ENCODE results near the gene BABAM2. TPM values are rescaled to one million over a fixed set of nuclear protein-coding genes. Genes with fewer than 3 reads are reported as not detected.

Gene BABAM2
- total RNA-seq, 1 experiment from 2014 or later = 40.8 TPM

GRCh38 chr2:28280619-28281018 lies 390.1 kb downstream of the BABAM2 start:
- DNase-seq = no peak
- no peak overlapping the region for H3K9ac ChIP-seq (ENCODE audit: low read length)
- no peaks in the 10 kb centered on the region for H3K27me3 ChIP-seq (ENCODE audit: low read length)
- no peaks in the 10 kb centered on the region for H3K9me3 ChIP-seq (ENCODE audit: low read length)
- H3K36me3 ChIP-seq (ENCODE audit: insufficient read depth, low read length) = no peaks in the 10 kb centered on the region
- H3K79me2 ChIP-seq (ENCODE audit: low read length) = no peaks in the 10 kb centered on the region
- no peak overlapping the region for H3K4me2 ChIP-seq (ENCODE audit: low read depth, low read length, poor library complexity, severe bottlenecking)
- H3K4me1 ChIP-seq (ENCODE audit: low read length) = no peaks in the 10 kb centered on the region
- no peaks in the 10 kb centered on the region for H4K20me1 ChIP-seq (ENCODE audit: insufficient read depth, low read depth, low read length)
- no peak overlapping the region for H3K27ac ChIP-seq (ENCODE audit: low read length)
- H3K4me3 ChIP-seq (ENCODE audit: low read length) = no peak overlapping the region
- no peaks in the 10 kb centered on the region for H3K9me2 ChIP-seq (replicated peaks; ENCODE audit: insufficient read depth, low read length)
- H2AFZ ChIP-seq (ENCODE audit: low read length) = no peak overlapping the region

- Histone ChIP-seq H3K27me3 (ENCODE audit: low read length) (no peaks in the 10 kb centered on the region), H2AFZ (ENCODE audit: low read length) (no peak overlapping the region), H3K9me2 (replicated peaks; ENCODE audit: insufficient read depth, low read length) (no peaks in the 10 kb centered on the region), H3K9ac (ENCODE audit: low read length) (no peak overlapping the region), H3K4me1 (ENCODE audit: low read length) (no peaks in the 10 kb centered on the region), H3K27ac (ENCODE audit: low read length) (no peak overlapping the region), H4K20me1 (ENCODE audit: insufficient read depth, low read depth, low read length) (no peaks in the 10 kb centered on the region), H3K9me3 (ENCODE audit: low read length) (no peaks in the 10 kb centered on the region), H3K79me2 (ENCODE audit: low read length) (no peaks in the 10 kb centered on the region), H3K4me3 (ENCODE audit: low read length) (no peak overlapping the region), H3K4me2 (ENCODE audit: low read depth, low read length, poor library complexity, severe bottlenecking) (no peak overlapping the region), H3K36me3 (ENCODE audit: insufficient read depth, low read length) (no peaks in the 10 kb centered on the region)
- DNase-seq = no peak
Observed at GRCh38 chr2:28281739-28282138, 391.2 kb downstream of the BABAM2 start.

- Histone ChIP-seq H3K9me2 (replicated peaks; ENCODE audit: insufficient read depth, low read length) (no peaks in the 10 kb centered on the region), H3K9me3 (ENCODE audit: low read length) (no peaks in the 10 kb centered on the region), H3K27ac (ENCODE audit: low read length) (no peak overlapping the region), H2AFZ (ENCODE audit: low read length) (no peak overlapping the region), H3K4me1 (ENCODE audit: low read length) (no peaks in the 10 kb centered on the region), H4K20me1 (ENCODE audit: insufficient read depth, low read depth, low read length) (no peaks in the 10 kb centered on the region), H3K79me2 (ENCODE audit: low read length) (no peaks in the 10 kb centered on the region), H3K4me3 (ENCODE audit: low read length) (no peak overlapping the region), H3K27me3 (ENCODE audit: low read length) (no peaks in the 10 kb centered on the region), H3K4me2 (ENCODE audit: low read depth, low read length, poor library complexity, severe bottlenecking) (no peak overlapping the region), H3K9ac (ENCODE audit: low read length) (no peak overlapping the region), H3K36me3 (ENCODE audit: insufficient read depth, low read length) (no peaks in the 10 kb centered on the region)
- no peak for DNase-seq
Observed at GRCh38 chr2:28282248-28282647, 391.7 kb downstream of the BABAM2 start.

GRCh38 chr2:28282861-28283646 lies 392.5 kb downstream of the BABAM2 start:
- no peak for DNase-seq
- Histone ChIP-seq H3K9ac (ENCODE audit: low read length) (no peak overlapping the region), H3K36me3 (ENCODE audit: insufficient read depth, low read length) (no peaks in the 10 kb centered on the region)

DNA sequence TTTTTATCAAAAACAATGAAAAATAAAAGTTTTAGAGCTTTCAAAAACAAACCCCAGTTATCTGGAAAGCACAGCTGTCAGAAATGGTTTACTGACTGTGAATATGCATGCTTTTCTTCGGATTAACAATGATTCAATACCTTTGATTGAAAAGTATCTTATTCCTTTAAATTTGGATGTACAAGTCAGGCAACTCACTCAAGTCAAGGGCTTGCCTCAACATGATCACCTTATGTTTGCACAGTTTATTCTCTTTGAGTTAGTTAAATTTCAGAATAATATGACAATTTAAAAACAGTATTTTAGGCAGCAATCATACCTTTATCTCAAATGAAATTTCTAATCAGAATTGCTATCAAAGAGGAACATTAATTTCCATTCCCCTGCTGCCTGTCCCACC lies 393.3 kb downstream of the BABAM2 start:
- Histone ChIP-seq H3K36me3 (ENCODE audit: insufficient read depth, low read length) (no peaks in the 10 kb centered on the region), H3K4me2 (ENCODE audit: low read depth, low read length, poor library complexity, severe bottlenecking) (no peak overlapping the region), H3K9me3 (ENCODE audit: low read length) (no peaks in the 10 kb centered on the region), H4K20me1 (ENCODE audit: insufficient read depth, low read depth, low read length) (no peaks in the 10 kb centered on the region), H3K79me2 (ENCODE audit: low read length) (no peaks in the 10 kb centered on the region), H2AFZ (ENCODE audit: low read length) (no peak overlapping the region), H3K9ac (ENCODE audit: low read length) (no peak overlapping the region), H3K9me2 (replicated peaks; ENCODE audit: insufficient read depth, low read length) (no peaks in the 10 kb centered on the region), H3K27me3 (ENCODE audit: low read length) (no peaks in the 10 kb centered on the region), H3K27ac (ENCODE audit: low read length) (no peak overlapping the region), H3K4me1 (ENCODE audit: low read length) (no peaks in the 10 kb centered on the region), H3K4me3 (ENCODE audit: low read length) (no peak overlapping the region)
- no peak for DNase-seq

More at GRCh38 chr2:28282861-28283646, 392.5 kb downstream of the BABAM2 start:
- no peaks in the 10 kb centered on the region for H3K27me3 ChIP-seq (ENCODE audit: low read length)
- no peak overlapping the region for H2AFZ ChIP-seq (ENCODE audit: low read length)
- H3K79me2 ChIP-seq (ENCODE audit: low read length) = no peaks in the 10 kb centered on the region
- H3K9me3 ChIP-seq (ENCODE audit: low read length) = no peaks in the 10 kb centered on the region
- H3K27ac ChIP-seq (ENCODE audit: low read length) = no peak overlapping the region
- no peak overlapping the region for H3K4me2 ChIP-seq (ENCODE audit: low read depth, low read length, poor library complexity, severe bottlenecking)
- no peaks in the 10 kb centered on the region for H4K20me1 ChIP-seq (ENCODE audit: insufficient read depth, low read depth, low read length)
- H3K4me1 ChIP-seq (ENCODE audit: low read length) = no peaks in the 10 kb centered on the region
- H3K9me2 ChIP-seq (replicated peaks; ENCODE audit: insufficient read depth, low read length) = no peaks in the 10 kb centered on the region
- no peak overlapping the region for H3K4me3 ChIP-seq (ENCODE audit: low read length)

DNA sequence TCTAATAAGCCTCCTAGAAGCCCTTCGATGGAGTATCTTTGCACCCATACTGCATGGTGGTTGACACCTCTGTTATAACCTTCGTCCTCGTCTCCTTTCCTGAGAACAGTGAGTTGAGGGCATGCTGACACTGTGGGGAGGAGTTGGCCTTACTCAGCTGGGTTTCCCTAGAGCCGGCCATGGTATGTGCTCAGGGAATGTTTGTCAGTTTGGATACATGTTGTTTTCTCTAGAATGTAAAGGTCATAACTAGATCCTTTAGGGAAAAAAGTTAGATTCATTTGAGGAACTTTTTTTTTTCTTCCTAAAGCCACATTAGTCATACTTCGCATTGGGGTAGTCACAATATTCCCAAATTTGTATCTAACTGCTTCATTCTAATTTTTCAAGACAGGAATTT lies 396.1 kb downstream of the BABAM2 start:
- Histone ChIP-seq H4K20me1 (ENCODE audit: insufficient read depth, low read depth, low read length) (no peaks in the 10 kb centered on the region), H3K4me3 (ENCODE audit: low read length) (no peak overlapping the region), H3K79me2 (ENCODE audit: low read length) (no peaks in the 10 kb centered on the region), H3K36me3 (ENCODE audit: insufficient read depth, low read length) (no peaks in the 10 kb centered on the region), H3K9ac (ENCODE audit: low read length) (no peak overlapping the region), H3K27ac (ENCODE audit: low read length) (no peak overlapping the region), H3K9me3 (ENCODE audit: low read length) (no peaks in the 10 kb centered on the region), H3K27me3 (ENCODE audit: low read length) (no peaks in the 10 kb centered on the region), H3K4me2 (ENCODE audit: low read depth, low read length, poor library complexity, severe bottlenecking) (no peak overlapping the region), H3K9me2 (replicated peaks; ENCODE audit: insufficient read depth, low read length) (no peaks in the 10 kb centered on the region), H3K4me1 (ENCODE audit: low read length) (no peaks in the 10 kb centered on the region), H2AFZ (ENCODE audit: low read length) (no peak overlapping the region)
- no peak for DNase-seq

DNA sequence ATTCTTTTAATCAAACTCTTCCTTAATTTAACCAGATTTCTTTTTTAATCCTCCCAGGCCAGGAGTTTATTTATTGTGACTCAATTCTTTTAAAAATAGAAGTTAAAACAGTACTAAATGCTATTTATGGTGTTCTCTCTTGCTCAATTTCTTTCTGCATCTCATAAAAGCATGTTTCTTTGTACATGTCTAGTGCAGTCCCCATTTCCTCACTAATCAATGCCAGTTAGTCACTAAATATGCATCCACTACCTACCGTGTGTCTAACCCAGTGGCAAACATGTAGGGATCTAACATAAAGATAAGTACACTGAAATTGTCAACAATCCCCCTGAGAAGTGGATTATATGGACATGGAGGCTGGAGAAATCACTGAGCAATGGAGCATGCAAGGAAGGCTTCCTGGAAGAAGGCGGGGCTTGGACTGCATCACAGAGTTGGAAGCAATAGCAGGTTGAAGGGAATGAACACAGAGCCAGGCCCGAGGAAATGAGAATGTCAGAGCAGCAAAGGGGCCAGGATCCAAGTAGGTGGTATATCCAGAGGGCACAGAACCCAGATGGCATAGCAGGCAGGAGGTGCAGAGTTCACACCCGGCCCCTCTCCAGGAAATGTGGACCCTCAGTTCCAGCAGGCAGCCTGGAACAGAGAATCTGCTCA lies 396.9 kb downstream of the BABAM2 start:
- no peaks in the 10 kb centered on the region for H3K4me1 ChIP-seq (ENCODE audit: low read length)
- no peaks in the 10 kb centered on the region for H3K9me3 ChIP-seq (ENCODE audit: low read length)
- no peak overlapping the region for H3K9ac ChIP-seq (ENCODE audit: low read length)
- H2AFZ ChIP-seq (ENCODE audit: low read length) = no peak overlapping the region
- no peaks in the 10 kb centered on the region for H3K36me3 ChIP-seq (ENCODE audit: insufficient read depth, low read length)
- H4K20me1 ChIP-seq (ENCODE audit: insufficient read depth, low read depth, low read length) = no peaks in the 10 kb centered on the region
- H3K4me2 ChIP-seq (ENCODE audit: low read depth, low read length, poor library complexity, severe bottlenecking) = no peak overlapping the region
- H3K79me2 ChIP-seq (ENCODE audit: low read length) = no peaks in the 10 kb centered on the region
- H3K27ac ChIP-seq (ENCODE audit: low read length) = no peak overlapping the region
- H3K27me3 ChIP-seq (ENCODE audit: low read length) = no peaks in the 10 kb centered on the region
- no peak overlapping the region for H3K4me3 ChIP-seq (ENCODE audit: low read length)
- H3K9me2 ChIP-seq (replicated peaks; ENCODE audit: insufficient read depth, low read length) = no peaks in the 10 kb centered on the region
- DNase-seq = no peak

DNA sequence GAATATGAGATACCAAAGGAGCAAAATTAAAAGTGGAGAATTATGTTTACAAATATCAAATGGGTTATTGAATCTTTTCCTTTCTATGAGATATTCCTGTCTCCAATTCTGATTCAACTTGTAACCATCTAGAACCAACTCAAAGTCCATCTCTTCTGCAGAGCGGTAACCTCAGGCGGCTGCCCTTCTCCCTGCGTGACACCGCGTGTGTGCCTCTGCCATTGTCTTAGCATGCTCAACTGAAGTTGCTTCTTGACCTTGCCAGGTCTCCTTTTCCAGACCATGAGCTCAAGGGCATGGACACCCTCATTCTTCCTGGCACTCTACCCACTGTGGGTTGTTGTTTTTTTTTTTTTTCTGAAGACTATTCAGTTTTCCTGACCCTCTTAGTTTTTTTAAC lies 398.1 kb downstream of the BABAM2 start:
- Histone ChIP-seq H3K79me2 (ENCODE audit: low read length) (no peaks in the 10 kb centered on the region), H3K4me3 (ENCODE audit: low read length) (no peak overlapping the region), H4K20me1 (ENCODE audit: insufficient read depth, low read depth, low read length) (no peaks in the 10 kb centered on the region), H3K9ac (ENCODE audit: low read length) (no peak overlapping the region), H3K4me1 (ENCODE audit: low read length) (no peaks in the 10 kb centered on the region), H3K9me2 (replicated peaks; ENCODE audit: insufficient read depth, low read length) (no peaks in the 10 kb centered on the region), H3K4me2 (ENCODE audit: low read depth, low read length, poor library complexity, severe bottlenecking) (no peak overlapping the region), H2AFZ (ENCODE audit: low read length) (no peak overlapping the region), H3K27ac (ENCODE audit: low read length) (no peak overlapping the region), H3K9me3 (ENCODE audit: low read length) (no peaks in the 10 kb centered on the region), H3K36me3 (ENCODE audit: insufficient read depth, low read length) (no peaks in the 10 kb centered on the region), H3K27me3 (ENCODE audit: low read length) (no peaks in the 10 kb centered on the region)
- DNase-seq = no peak
